Upper lobe of left lung (tissue), 4 donors: ENCODE data around the gene CSH1.
"Not testable (repeated sequence)": the region's sequence is repeated elsewhere in the genome, so short reads cannot be mapped to it uniquely, and the experiment has no call there.

Experiments used
- EP300 ChIP-seq, 4 donors: sonication (generic); formaldehyde crosslinking; IDR thresholded peaks; one replicate each; pipeline ENCODE4 v1.5.1; 2017; ENCODE audit warnings: antibody characterized with exemption in 4 of 4, control low read depth in 2 of 4
- POLR2A ChIP-seq, 4 donors: fragments of 450-650 bp; IDR thresholded peaks; one replicate each; pipeline ENCODE4 v1.5.1; 2016 to 2017; ENCODE audit warnings: antibody characterized with exemption in 4 of 4, mild to moderate bottlenecking in 2 of 4
- POLR2AphosphoS5 ChIP-seq, 2 donors: sonication (generic); formaldehyde crosslinking; IDR thresholded peaks; one replicate each; pipeline ENCODE4 v1.5.1; 2017; ENCODE audit warnings: antibody characterized with exemption in 2 of 2
- TF ChIP-seq, protein P1 (sequence below), 6 experiments: fragments of 450-650 bp in 4 of 6; fragments of 200-600 bp in 2 of 6; sonication (generic) in 2 of 6; IDR thresholded peaks; one replicate each; pipeline ENCODE4 v1.5.1; 2016 to 2019; ENCODE audit warnings: antibody characterized with exemption in 6 of 6

DNA sequence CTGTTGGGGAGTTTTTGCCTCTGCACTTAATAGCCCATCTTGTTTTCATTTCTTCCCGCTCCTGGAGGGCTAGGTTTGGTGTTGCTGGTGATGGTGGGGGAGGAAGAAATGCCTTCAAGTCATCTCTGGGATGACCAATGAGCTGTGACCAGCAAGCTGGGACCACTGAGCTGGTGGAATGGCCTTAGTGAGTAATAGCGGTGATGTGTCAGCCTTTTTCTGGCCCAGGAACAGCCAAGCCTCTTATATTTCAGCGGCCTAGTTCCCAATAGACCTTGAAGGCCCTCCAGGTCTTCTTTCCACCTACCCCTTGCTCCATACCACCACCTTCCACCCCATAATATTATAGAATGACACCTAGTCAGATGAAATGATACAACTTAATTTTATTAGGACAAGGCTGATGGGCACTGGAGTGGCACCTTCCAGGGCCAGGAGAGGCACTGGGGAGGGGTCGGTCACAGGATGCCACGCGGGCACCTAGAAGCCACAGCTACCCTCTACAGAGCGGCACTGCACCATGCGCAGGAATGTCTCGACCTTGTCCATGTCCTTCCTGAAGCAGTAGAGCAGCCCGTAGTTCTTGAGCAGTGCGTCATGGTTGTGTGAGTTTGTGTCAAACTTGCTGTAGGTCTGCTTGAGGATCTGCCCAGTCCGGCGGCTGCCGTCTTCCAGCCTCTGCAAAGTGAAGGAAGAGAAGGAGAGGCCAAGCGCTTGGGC lies 24.6 kb downstream of the CSH1 start:
- TF ChIP-seq, protein P1, sequence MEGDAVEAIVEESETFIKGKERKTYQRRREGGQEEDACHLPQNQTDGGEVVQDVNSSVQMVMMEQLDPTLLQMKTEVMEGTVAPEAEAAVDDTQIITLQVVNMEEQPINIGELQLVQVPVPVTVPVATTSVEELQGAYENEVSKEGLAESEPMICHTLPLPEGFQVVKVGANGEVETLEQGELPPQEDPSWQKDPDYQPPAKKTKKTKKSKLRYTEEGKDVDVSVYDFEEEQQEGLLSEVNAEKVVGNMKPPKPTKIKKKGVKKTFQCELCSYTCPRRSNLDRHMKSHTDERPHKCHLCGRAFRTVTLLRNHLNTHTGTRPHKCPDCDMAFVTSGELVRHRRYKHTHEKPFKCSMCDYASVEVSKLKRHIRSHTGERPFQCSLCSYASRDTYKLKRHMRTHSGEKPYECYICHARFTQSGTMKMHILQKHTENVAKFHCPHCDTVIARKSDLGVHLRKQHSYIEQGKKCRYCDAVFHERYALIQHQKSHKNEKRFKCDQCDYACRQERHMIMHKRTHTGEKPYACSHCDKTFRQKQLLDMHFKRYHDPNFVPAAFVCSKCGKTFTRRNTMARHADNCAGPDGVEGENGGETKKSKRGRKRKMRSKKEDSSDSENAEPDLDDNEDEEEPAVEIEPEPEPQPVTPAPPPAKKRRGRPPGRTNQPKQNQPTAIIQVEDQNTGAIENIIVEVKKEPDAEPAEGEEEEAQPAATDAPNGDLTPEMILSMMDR (IDR thresholded peaks at IDR 0.05) = not testable (repeated sequence)
- TF ChIP-seq POLR2A, POLR2AphosphoS5, EP300 (IDR thresholded peaks at IDR 0.05): not testable (repeated sequence)
